Thoracic aorta (tissue), 2 donors: ENCODE data around the gene FBN3. TPM values are rescaled to one million over a fixed set of nuclear protein-coding genes. Genes with fewer than 3 reads are reported as not detected.

Experiments used
- ATAC-seq: fragments of 150-250 bp; one replicate; pipeline ENCODE4 v1.8.0; 2017; ENCODE audit warnings: low read depth; ENCODE audit not compliant: insufficient number of reproducible peaks, low FRiP score
- DNase-seq: peaks from one replicate; pipeline ENCODE4 v3.0.0-alpha.2; 2020; ENCODE audit warnings: low spot score
- H3K27ac ChIP-seq, 2 donors: fragments of 200-600 bp; sonication (generic); 1 replicate in 1 of 2; 2 replicates in 1 of 2; pipeline ENCODE4 v1.5.1; 2016; ENCODE audit warnings: mild to moderate bottlenecking in 2 of 2, moderate library complexity in 2 of 2
- H3K27me3 ChIP-seq: fragments of 200-600 bp; sonication (generic); replicated peaks from 2 replicates; pipeline ENCODE4 v1.6.0; 2016; ENCODE audit warnings: mild to moderate bottlenecking; ENCODE audit not compliant: insufficient read depth
- H3K36me3 ChIP-seq: fragments of 200-600 bp; sonication (generic); one replicate; pipeline ENCODE4 v1.5.1; 2016
- H3K4me1 ChIP-seq, 2 donors: fragments of 200-600 bp; sonication (generic); 1 replicate in 1 of 2; 2 replicates in 1 of 2; pipeline versions ENCODE4 v1.5.1 to v1.6.0; 2016; ENCODE audit warnings: low read depth in 2 of 2, mild to moderate bottlenecking in 1 of 2; ENCODE audit not compliant: control insufficient read depth in 1 of 2
- H3K4me3 ChIP-seq: fragments of 200-600 bp; sonication (generic); 2 replicates; pipeline ENCODE4 v1.5.1; 2016; ENCODE audit warnings: mild to moderate bottlenecking
- H3K9me3 ChIP-seq: fragments of 200-600 bp; sonication (generic); 2 replicates; pipeline ENCODE4 v1.5.1; 2016
- total RNA-seq, 2 donors: library from RNA; depleted of rRNA; stranded (reverse); fragments of >200 nt; gene quantifications; one replicate each; pipeline versions ENCODE4 v1.1.0 to v1.2.3, GENCODE V29; 2016
- TF ChIP-seq, protein P1 (sequence below): fragments of 200-600 bp; sonication (generic); IDR thresholded peaks from one replicate; pipeline ENCODE4 v1.5.1; 2019; ENCODE audit warnings: antibody characterized with exemption

The FBN3 gene
- total RNA-seq, 2 donors from 2014 or later, result not detected

DNA sequence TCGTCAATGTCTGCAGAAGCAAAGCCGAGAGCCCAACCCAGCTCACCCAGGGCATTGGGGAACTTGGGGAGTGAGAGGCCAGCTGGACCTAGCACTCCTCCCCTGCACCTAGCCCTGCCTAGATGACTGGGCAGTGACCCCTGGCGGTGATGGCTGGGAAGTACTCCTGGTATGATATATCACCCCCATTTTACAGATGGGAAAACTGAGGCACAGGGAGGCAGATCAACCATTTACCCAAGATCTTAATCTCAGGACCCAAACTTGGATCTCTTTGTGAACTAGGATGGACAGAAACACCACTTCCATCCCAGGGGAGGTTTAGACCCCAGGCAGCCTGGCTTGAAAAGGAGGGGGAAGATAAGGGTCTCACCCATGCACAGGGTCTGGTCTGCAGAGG, 53.3 kb downstream of the FBN3 start:
- no peak overlapping the region for H3K4me3 ChIP-seq
- DNase-seq (no peak), ATAC-seq (no peak)
- TF ChIP-seq, protein P1, sequence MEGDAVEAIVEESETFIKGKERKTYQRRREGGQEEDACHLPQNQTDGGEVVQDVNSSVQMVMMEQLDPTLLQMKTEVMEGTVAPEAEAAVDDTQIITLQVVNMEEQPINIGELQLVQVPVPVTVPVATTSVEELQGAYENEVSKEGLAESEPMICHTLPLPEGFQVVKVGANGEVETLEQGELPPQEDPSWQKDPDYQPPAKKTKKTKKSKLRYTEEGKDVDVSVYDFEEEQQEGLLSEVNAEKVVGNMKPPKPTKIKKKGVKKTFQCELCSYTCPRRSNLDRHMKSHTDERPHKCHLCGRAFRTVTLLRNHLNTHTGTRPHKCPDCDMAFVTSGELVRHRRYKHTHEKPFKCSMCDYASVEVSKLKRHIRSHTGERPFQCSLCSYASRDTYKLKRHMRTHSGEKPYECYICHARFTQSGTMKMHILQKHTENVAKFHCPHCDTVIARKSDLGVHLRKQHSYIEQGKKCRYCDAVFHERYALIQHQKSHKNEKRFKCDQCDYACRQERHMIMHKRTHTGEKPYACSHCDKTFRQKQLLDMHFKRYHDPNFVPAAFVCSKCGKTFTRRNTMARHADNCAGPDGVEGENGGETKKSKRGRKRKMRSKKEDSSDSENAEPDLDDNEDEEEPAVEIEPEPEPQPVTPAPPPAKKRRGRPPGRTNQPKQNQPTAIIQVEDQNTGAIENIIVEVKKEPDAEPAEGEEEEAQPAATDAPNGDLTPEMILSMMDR, result no peak
- no peaks in the 10 kb centered on the region for H3K4me1 ChIP-seq
- no peaks in the 10 kb centered on the region for H3K36me3 ChIP-seq
- peaks cover 32% of the 10 kb centered on the region for H3K9me3 ChIP-seq
- no peaks in the 10 kb centered on the region for H3K27me3 ChIP-seq
- H3K27ac ChIP-seq, result no peak overlapping the region

DNA sequence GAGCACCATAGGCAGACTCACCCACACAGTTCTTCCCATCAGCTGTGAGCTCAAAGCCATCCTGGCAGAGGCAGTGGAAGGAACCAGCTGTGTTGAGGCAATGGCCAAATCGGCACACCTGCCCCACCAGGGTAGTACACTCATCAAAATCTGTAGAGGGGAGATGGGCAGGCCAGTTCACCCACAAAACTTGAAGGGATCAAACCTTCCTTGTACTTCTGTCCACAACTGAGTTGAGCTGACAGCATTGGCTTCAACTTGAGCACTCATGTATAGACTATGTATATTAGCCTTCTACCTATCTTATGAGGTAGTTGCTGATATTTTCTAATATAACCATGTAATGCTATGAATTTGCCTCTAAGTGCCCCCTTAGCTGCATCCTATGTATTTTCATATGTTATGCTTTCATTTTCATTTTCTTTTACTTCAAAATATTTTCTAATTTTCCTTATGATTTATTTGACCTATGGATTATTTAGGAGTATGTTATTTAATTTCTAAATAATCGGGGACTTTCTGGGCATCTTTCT, 54.0 kb downstream of the FBN3 start:
- peak overlapping the region; percentile 5 for H3K4me3 ChIP-seq
- H3K36me3 ChIP-seq, result no peaks in the 10 kb centered on the region
- H3K27ac ChIP-seq, result no peak overlapping the region
- no peaks in the 10 kb centered on the region for H3K4me1 ChIP-seq
- H3K9me3 ChIP-seq, result peaks cover 32% of the 10 kb centered on the region
- TF ChIP-seq, protein P1, result no peak
- ATAC-seq (no peak), DNase-seq (no peak)
- H3K27me3 ChIP-seq, result no peaks in the 10 kb centered on the region

DNA sequence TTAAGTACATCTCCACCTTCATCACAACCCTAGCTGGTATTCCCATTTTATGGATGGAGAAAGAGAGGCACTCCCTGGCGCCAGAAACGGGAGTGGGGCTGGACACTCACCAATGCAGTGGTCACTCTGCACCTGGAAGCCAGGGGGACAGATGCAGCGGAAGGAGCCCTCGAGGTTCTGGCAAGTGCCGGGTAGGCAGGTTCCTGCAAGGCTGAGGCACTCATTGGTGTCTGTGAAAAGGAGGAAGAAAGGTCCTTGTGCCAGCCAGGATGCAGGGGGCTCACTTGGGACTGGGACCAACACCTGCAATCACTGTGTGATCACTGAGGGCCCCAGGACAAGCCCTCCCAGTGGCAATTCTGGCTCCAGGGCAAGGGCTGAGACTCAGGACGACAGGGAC, 55.1 kb downstream of the FBN3 start:
- DNase-seq (no peak), ATAC-seq (no peak)
- Histone ChIP-seq H3K27me3 (no peaks in the 10 kb centered on the region), H3K27ac (no peak overlapping the region), H3K36me3 (no peaks in the 10 kb centered on the region), H3K4me3 (no peak overlapping the region), H3K4me1 (no peaks in the 10 kb centered on the region), H3K9me3 (peaks cover 32% of the 10 kb centered on the region)
- TF ChIP-seq, protein P1, result no peak

DNA sequence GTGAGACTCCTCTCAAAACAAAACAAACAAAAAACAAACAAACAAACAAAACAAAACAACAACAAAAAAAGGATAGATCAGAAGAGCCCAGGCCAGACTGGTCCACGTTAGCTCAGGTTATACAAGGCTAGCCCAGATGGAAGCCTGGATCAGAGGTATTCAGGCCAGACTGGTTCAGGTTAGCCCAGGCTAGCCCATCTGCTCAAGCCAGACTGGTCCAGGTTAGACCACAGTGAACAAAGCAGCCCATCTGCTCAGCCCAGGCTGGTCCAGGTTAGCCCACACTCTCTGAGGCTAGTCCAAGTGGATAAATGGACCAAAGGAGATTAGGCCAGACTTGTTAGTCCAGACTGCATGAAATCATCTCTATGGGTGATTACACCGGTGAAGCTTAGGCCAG, 55.7 kb downstream of the FBN3 start:
- ATAC-seq, result no peak
- Histone ChIP-seq H3K9me3 (peaks cover 32% of the 10 kb centered on the region), H3K36me3 (no peaks in the 10 kb centered on the region), H3K4me3 (no peak overlapping the region), H3K27me3 (no peaks in the 10 kb centered on the region), H3K4me1 (no peaks in the 10 kb centered on the region), H3K27ac (no peak overlapping the region)
- no peak for DNase-seq
- TF ChIP-seq, protein P1, result no peak

DNA sequence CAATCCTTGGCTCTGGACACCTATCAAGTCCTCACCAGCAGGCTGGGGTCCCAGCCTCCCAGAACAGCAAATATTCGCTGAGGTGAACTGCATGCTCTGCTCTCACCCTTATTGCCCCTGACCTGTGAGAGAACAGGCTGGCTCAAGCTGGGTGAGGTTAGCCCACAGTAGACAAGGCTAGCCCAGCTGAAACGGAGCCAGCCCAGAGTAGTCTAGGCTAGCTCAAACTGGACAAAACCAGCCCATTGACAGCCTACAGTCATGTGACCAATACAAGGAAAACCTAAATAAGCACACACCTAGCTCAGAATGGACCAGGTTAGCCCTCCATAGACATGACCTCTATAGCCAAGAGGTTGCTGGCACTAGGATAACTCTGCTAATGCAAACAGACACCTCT, 58.4 kb downstream of the FBN3 start:
- Histone ChIP-seq H3K9me3 (peaks cover 19% of the 10 kb centered on the region), H3K4me1 (no peaks in the 10 kb centered on the region), H3K27ac (no peak overlapping the region), H3K27me3 (no peaks in the 10 kb centered on the region), H3K36me3 (no peaks in the 10 kb centered on the region), H3K4me3 (no peak overlapping the region)
- no peak for ATAC-seq
- TF ChIP-seq, protein P1, result no peak
- DNase-seq, result no peak
